IPS-18c (cell line): ENCODE results near the gene PEDS1.
"Not testable (repeated sequence)": the region's sequence is repeated elsewhere in the genome, so short reads cannot be mapped to it uniquely, and the experiment has no call there.

ENCODE experiments used
- H3K4me3 ChIP-seq: 2 replicates; pipeline ENCODE4 v1.7.0; 2013; ENCODE audit warnings: low read depth, mild to moderate bottlenecking, low read length, moderate library complexity; ENCODE audit not compliant: insufficient read depth
- H3K9me3 ChIP-seq: one replicate; pipeline ENCODE4 v1.6.1; 2013; ENCODE audit warnings: mild to moderate bottlenecking, low read length, moderate library complexity; ENCODE audit not compliant: control insufficient read depth, insufficient read depth

Gene PEDS1

GRCh38 chr20:50175938-50176933, 22.7 kb upstream of the PEDS1 start:
- H3K9me3 ChIP-seq: no peaks in the 10 kb centered on the region
- no peak overlapping the region for H3K4me3 ChIP-seq

- H3K9me3 ChIP-seq: no peaks in the 10 kb centered on the region
- no peak overlapping the region for H3K4me3 ChIP-seq
Observed at GRCh38 chr20:50174456-50174855, 20.9 kb upstream of the PEDS1 start.

- Histone ChIP-seq H3K9me3 (no peaks in the 10 kb centered on the region), H3K4me3 (peak overlapping the region; percentile 59)
Observed at GRCh38 chr20:50172347-50173013, 19.0 kb upstream of the PEDS1 start.

- H3K9me3 ChIP-seq: no peaks in the 10 kb centered on the region
- H3K4me3 ChIP-seq: no peak overlapping the region
Observed at GRCh38 chr20:50170549-50171220, 17.2 kb upstream of the PEDS1 start.

GRCh38 chr20:50169329-50169823, 15.9 kb upstream of the PEDS1 start:
- no peak overlapping the region for H3K4me3 ChIP-seq
- H3K9me3 ChIP-seq: peaks cover 4% of the 10 kb centered on the region

- Histone ChIP-seq H3K4me3 (peak overlapping the region; percentile 38; the same call in 1 of the 2 replicates), H3K9me3 (peaks cover 4% of the 10 kb centered on the region)
Observed at GRCh38 chr20:50165684-50166554, 12.4 kb upstream of the PEDS1 start.

GRCh38 chr20:50163570-50164317, 10.2 kb upstream of the PEDS1 start:
- no peak overlapping the region for H3K4me3 ChIP-seq
- H3K9me3 ChIP-seq: peaks cover 4% of the 10 kb centered on the region

- H3K9me3 ChIP-seq, H3K4me3 ChIP-seq: not testable (repeated sequence)
Observed at GRCh38 chr20:50161494-50161893, 8.0 kb upstream of the PEDS1 start.

GRCh38 chr20:50153153-50153499, 397 bp downstream of the PEDS1 start:
- H3K4me3 ChIP-seq: peak overlapping the region; percentile 91
- H3K9me3 ChIP-seq: no peaks in the 10 kb centered on the region

GRCh38 chr20:50152394-50153152, 950 bp downstream of the PEDS1 start:
- H3K4me3 ChIP-seq: peak overlapping the region; percentile 91
- no peaks in the 10 kb centered on the region for H3K9me3 ChIP-seq

GRCh38 chr20:50151034-50151743, 2.3 kb downstream of the PEDS1 start:
- no peak overlapping the region for H3K4me3 ChIP-seq
- no peaks in the 10 kb centered on the region for H3K9me3 ChIP-seq

GRCh38 chr20:50149481-50150254, 3.9 kb downstream of the PEDS1 start:
- no peak overlapping the region for H3K4me3 ChIP-seq
- no peaks in the 10 kb centered on the region for H3K9me3 ChIP-seq

- H3K4me3 ChIP-seq: no peak overlapping the region
- H3K9me3 ChIP-seq: no peaks in the 10 kb centered on the region
Observed at GRCh38 chr20:50146732-50147662, 6.5 kb downstream of the PEDS1 start.
